ENCODE data around the gene SH3RF2. TPM values are rescaled to one million over a fixed set of nuclear protein-coding genes. Genes with fewer than 3 reads are reported as not detected.

Gene SH3RF2
- total and polyA plus RNA-seq, 2 of the 13 experiments (the other 11 are each of a cell fraction or from before 2014, with no cell fraction given): 2.6 to 3.7 TPM

DNA sequence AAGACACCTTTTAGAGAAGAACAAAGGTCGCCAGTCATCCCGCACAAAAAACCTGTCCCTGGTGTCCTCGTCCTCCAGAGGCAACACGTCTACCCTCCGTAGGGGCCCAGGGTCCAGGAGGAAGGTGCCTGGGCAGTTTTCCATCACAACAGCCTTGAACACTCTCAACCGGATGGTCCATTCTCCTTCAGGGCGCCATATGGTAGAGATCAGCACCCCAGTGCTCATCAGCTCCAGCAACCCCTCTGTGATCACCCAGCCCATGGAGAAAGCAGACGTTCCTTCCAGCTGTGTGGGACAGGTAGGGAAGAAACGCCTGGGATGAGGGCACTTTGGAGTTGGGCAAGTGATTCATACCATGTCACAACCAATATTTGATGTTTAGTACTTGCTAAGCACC is 77.4 kb downstream of the SH3RF2 start (continued):
- TF ChIP-seq KDM2A (CRISPR knock-in tag; IDR thresholded peaks at IDR 0.05; ENCODE audit: borderline replicate concordance, low read depth): no peak
- no peak for TF ChIP-seq SNAPC2 (CRISPR knock-in tag; IDR thresholded peaks at IDR 0.05)
- TF ChIP-seq, protein P1, sequence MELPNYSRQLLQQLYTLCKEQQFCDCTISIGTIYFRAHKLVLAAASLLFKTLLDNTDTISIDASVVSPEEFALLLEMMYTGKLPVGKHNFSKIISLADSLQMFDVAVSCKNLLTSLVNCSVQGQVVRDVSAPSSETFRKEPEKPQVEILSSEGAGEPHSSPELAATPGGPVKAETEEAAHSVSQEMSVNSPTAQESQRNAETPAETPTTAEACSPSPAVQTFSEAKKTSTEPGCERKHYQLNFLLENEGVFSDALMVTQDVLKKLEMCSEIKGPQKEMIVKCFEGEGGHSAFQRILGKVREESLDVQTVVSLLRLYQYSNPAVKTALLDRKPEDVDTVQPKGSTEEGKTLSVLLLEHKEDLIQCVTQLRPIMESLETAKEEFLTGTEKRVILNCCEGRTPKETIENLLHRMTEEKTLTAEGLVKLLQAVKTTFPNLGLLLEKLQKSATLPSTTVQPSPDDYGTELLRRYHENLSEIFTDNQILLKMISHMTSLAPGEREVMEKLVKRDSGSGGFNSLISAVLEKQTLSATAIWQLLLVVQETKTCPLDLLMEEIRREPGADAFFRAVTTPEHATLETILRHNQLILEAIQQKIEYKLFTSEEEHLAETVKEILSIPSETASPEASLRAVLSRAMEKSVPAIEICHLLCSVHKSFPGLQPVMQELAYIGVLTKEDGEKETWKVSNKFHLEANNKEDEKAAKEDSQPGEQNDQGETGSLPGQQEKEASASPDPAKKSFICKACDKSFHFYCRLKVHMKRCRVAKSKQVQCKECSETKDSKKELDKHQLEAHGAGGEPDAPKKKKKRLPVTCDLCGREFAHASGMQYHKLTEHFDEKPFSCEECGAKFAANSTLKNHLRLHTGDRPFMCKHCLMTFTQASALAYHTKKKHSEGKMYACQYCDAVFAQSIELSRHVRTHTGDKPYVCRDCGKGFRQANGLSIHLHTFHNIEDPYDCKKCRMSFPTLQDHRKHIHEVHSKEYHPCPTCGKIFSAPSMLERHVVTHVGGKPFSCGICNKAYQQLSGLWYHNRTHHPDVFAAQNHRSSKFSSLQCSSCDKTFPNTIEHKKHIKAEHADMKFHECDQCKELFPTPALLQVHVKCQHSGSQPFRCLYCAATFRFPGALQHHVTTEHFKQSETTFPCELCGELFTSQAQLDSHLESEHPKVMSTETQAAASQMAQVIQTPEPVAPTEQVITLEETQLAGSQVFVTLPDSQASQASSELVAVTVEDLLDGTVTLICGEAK (IDR thresholded peaks at IDR 0.05): no peak
- TF ChIP-seq, protein P1 (CRISPR knock-in tag; IDR thresholded peaks at IDR 0.05): no peak
- TF ChIP-seq KDM5B (CRISPR knock-in tag; IDR thresholded peaks at IDR 0.05; ENCODE audit: borderline replicate concordance): no peak
- TF ChIP-seq ZFP1 (CRISPR knock-in tag; IDR thresholded peaks at IDR 0.05): no peak
- TF ChIP-seq NKX3-1 (CRISPR knock-in tag; IDR thresholded peaks at IDR 0.05): no peak
- TF ChIP-seq SIN3B (IDR thresholded peaks at IDR 0.05; ENCODE audit: low read length): no peak
